Hematopoietic multipotent progenitor cell treated with erythropoietin and hydrocortisone succinate and interleukin-3 and kit ligand, for 6 days (in vitro differentiated cells): ENCODE measurements around the gene ATP7A.
A peak's percentile ranks its signal among the peaks of the same experiment; 100 is the strongest.

Source experiments
- DNase-seq: peaks from one replicate; pipeline ENCODE4 v3.0.0-alpha.2; 2015

ATP7A gene

GRCh38 chrX:77945910-77946545 lies 35.5 kb downstream of the ATP7A start:
- no peak for DNase-seq

- no peak for DNase-seq
Measured at GRCh38 chrX:77946571-77946970, 36.1 kb downstream of the ATP7A start.

- DNase-seq, result no peak
Measured at GRCh38 chrX:77949840-77950239, 39.3 kb downstream of the ATP7A start.

DNA sequence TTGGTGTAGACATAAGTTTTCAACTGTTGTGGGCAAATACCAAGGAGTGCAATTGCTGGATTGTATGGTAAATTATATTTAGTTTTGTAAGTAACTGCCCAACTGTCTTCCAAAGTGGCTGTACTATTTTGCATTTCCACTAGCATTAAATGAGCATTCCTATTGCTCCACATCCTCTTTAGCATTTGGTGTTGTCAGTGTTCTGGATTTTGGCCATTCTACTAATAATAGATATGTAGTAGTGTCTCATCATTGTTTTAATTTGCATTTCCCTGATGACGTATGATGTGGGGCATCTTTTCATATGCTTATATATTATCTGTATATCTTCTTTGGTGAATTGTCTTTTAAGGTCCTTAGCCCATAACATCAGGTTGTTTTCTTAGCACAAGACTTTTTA lies 41.7 kb downstream of the ATP7A start:
- DNase-seq, result no peak

- peak; percentile 38 for DNase-seq
Measured at GRCh38 chrX:77953302-77953701, 42.8 kb downstream of the ATP7A start.

DNA sequence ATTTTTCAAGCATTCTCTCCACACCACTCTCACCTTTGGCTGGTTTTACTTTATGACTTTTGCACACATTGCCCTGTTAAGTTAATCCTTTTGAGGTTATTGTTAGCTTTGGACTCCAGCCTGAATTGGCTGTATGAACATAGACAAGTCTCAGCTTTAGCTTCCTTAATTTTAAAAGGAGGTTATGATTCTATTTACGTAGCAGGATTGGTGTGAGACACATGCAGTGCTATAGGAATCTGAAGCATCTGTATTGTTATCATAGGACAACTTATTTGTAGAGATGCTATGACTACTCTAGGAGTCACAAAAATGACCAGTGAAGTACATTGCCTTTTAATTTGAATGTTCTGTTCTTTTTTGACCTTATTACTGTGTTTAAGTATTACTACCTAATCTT lies 43.2 kb downstream of the ATP7A start:
- DNase-seq, result no peak

- no peak for DNase-seq
Measured at GRCh38 chrX:77960567-77960966, 50.1 kb downstream of the ATP7A start.

DNA sequence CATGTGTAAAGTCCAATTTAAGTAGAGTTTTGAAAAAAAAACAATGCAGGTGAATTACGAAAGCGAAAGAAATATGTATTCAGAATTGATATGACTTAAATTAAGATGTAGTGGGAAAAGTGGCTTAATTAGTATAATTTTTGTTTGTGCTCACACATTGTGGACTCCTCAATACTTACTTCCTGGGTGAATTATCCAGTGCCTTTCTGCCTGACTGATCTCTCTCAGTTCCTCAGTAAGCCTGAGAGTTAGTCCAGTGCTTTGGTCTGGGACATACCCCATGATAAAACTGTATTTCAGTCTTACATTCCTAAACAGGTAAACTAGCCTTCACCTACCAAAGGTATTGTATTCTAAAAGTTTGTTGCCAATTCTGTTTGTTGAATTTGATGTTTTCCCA lies 50.6 kb downstream of the ATP7A start:
- DNase-seq, result no peak

- no peak for DNase-seq
Measured at GRCh38 chrX:77962068-77962902, 51.8 kb downstream of the ATP7A start.

DNA sequence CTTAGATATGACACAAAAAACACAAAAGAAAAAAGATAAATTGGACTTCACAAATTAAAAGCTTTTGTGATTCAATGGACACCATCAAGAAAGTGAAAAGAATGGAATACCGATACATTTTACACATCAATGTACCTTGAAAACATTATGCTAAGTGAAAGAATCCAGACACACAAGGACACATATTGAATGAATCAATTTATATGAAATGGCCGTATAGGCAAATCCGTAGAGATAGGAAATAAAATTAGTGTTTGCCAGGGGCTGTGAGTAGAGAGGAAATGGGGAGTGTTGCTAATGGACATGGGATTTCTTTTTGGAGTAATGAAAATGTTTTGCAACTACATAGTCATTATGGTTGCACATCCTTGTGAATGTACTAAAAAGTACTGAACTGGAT lies 55.9 kb downstream of the ATP7A start:
- no peak for DNase-seq

DNA sequence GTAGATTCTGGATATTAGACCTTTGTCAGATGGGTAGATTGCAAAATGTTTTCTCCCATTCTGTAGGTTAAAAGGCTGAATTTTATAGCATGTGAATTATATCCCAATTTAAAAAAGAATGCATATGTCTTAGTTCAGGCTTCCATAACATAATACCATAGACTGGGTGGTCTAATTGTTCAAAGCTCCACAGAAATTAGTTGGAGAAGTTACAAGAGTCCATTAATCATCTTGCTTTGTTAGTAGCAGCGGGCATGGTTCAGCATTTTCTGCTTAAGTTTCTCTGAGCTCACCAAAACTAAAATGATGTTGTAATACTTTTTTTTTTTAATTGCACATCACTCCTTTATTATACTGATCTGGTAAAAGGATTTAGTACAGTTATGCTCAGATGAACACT lies 57.1 kb downstream of the ATP7A start:
- DNase-seq, result no peak

GRCh38 chrX:77969538-77969937 lies 59.0 kb downstream of the ATP7A start, which contains the start of gene PGAM4:
Gene PGAM4, minus strand, starts transcription at chrX:77969638. Its CDS starts 0 bp downstream, at chrX:77969638.
- DNase-seq, result no peak

GRCh38 chrX:77975755-77976154 lies 65.3 kb downstream of the ATP7A start:
- DNase-seq, result no peak

DNA sequence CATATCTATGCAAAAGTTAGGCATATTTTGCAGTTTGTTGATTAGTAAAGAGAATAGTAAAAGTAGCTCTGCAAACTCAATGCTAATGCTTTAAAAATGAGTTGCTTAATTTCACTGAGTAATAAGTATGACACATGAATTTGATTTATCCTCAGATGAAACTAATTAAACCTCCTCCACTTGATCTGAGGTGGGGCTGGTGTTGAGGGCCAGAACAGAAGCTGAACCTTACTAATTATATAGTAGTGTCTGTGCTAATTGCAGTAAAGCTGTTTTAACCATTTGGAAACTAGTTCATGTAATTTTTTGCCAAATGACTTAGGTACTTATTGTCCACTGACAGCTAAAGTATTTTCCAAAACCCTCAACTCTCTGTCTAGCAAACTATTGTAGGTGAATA lies 66.6 kb downstream of the ATP7A start:
- DNase-seq, result no peak

- no peak for DNase-seq
Measured at GRCh38 chrX:77977518-77977917, 67.0 kb downstream of the ATP7A start.

- no peak for DNase-seq
Measured at GRCh38 chrX:77979870-77980269, 69.4 kb downstream of the ATP7A start.

GRCh38 chrX:78011846-78012245 lies 101.4 kb downstream of the ATP7A start:
- DNase-seq, result no peak

GRCh38 chrX:78019586-78020483 lies 109.3 kb downstream of the ATP7A start:
- peak; percentile 26 for DNase-seq

DNA sequence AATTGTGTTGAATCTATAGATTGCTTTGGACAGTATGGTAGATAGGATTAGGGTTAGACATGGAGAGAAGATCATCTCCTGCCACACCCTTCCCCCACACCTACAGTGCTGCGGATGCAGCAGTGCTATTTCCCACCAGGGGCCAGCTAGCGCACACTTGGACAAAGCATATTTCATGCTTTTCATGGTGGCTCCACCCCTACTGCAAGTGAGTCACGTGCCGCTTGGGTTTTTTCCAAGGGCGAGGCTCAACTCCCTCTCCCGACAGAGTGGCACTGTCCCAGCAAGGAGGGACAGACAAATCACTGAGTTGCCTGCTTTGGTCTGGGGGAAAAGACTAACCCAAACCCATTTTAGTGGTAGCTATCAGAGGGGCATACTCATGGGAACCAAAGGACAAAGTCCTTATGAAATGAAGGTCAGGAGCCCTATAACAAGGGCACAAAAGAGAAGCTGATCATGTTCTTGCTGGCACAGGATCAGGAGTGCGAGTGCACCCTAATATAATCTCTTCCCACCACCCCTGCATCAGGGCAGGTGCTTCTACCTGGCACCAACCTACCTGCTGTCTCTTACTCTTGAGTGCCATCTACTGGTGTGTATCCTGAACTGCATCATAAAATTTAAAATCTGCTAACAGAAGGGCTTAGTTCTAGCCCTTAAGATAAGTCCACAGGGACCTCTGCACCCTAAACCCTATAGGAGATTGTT lies 114.0 kb downstream of the ATP7A start:
- DNase-seq, result peak; percentile 69

DNA sequence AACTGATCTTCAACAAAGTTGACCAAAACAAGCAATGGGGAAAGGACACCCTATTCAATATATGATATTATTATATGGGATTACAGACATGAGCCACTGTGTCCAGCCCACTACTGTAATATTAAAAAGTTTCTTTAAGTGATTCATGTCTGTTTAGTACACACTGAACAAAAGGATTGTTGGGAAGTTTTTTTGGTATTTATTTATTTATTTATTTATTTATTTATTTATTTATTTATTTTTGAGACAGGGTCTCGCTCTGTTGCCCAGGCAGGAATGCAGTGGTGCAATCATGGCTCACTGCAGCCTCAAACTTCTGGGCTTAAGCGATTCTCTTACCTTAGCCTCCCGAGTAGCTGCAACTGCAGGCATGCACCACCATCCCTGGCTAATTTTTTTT lies 117.3 kb downstream of the ATP7A start:
- DNase-seq, result no peak

- DNase-seq, result peak; percentile 39
Measured at GRCh38 chrX:78029663-78030062, 119.2 kb downstream of the ATP7A start.

DNA sequence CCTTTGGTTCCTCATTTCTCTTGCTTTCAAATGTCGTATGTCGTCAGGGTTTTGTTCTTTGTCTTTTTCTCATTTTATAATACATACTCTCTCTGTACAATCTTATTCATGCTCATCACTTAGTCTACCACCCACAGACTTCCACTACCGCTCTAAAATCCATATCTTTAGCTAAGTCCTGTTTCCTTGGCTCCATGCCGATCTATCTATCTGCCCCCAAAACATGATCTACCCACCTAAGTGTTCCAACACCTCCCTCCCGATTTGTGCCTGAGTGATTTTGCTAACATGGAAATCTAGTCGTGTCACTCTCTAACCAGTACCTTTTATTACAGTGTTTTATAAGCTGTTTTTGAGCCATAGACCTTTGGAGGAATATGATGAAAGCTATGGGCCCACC lies 124.6 kb downstream of the ATP7A start:
- no peak for DNase-seq

GRCh38 chrX:78037881-78038280 lies 127.4 kb downstream of the ATP7A start:
- no peak for DNase-seq
